Activated CD8-positive, alpha-beta memory T cell treated with anti-CD3 and anti-CD28 coated beads, Interleukin-2, amount 50 U/mL, for 1 hour (primary cell): ENCODE results near the gene GPC2.
A peak's percentile ranks its signal among the peaks of the same experiment; 100 is the strongest.

Source experiments
- DNase-seq: peaks from one replicate; pipeline ENCODE4 v3.0.0-alpha.2; 2020; ENCODE audit errors: extremely low read depth

GPC2 gene

GRCh38 chr7:100122067-100122466 lies 55.1 kb downstream of the GPC2 start:
- no peak for DNase-seq

GRCh38 chr7:100120733-100121036 lies 56.5 kb downstream of the GPC2 start:
- DNase-seq: no peak

GRCh38 chr7:100119970-100120732 lies 57.0 kb downstream of the GPC2 start:
- DNase-seq: peak; percentile 28
